ENCODE measurements around the gene EXOC6.
A peak's percentile ranks its signal among the peaks of the same experiment; 100 is the strongest.
"Not testable (repeated sequence)": the region's sequence is repeated elsewhere in the genome, so short reads cannot be mapped to it uniquely, and the experiment has no call there.

The EXOC6 gene

GRCh38 chr10:92891885-92892690, 43.8 kb downstream of the EXOC6 start:
- H3K9ac ChIP-seq (ENCODE audit: low read depth, low read length) = no peak overlapping the region
- H3K36me3 ChIP-seq (ENCODE audit: insufficient read depth, low read depth, low read length) = no peaks in the 10 kb centered on the region
- H3K27ac ChIP-seq (ENCODE audit: low read length) = no peak overlapping the region
- no peaks in the 10 kb centered on the region for H3K9me3 ChIP-seq (ENCODE audit: insufficient read depth, low read depth, low read length)
- no peaks in the 10 kb centered on the region for H3K27me3 ChIP-seq (ENCODE audit: insufficient read depth, low read length)
- no peak overlapping the region for H3K4me3 ChIP-seq (ENCODE audit: low read length)
- peaks cover 31% of the 10 kb centered on the region for H3K4me1 ChIP-seq (ENCODE audit: insufficient read depth, low read length)

GRCh38 chr10:92892691-92893054, 44.4 kb downstream of the EXOC6 start:
- Histone ChIP-seq H3K27ac (ENCODE audit: low read length) (no peak overlapping the region), H3K4me1 (ENCODE audit: insufficient read depth, low read length) (peaks cover 31% of the 10 kb centered on the region), H3K4me3 (ENCODE audit: low read length) (no peak overlapping the region), H3K9ac (ENCODE audit: low read depth, low read length) (no peak overlapping the region), H3K27me3 (ENCODE audit: insufficient read depth, low read length) (no peaks in the 10 kb centered on the region), H3K9me3 (ENCODE audit: insufficient read depth, low read depth, low read length) (no peaks in the 10 kb centered on the region), H3K36me3 (ENCODE audit: insufficient read depth, low read depth, low read length) (no peaks in the 10 kb centered on the region)

- H3K9me3 ChIP-seq (ENCODE audit: insufficient read depth, low read depth, low read length) = no peaks in the 10 kb centered on the region
- H3K27ac ChIP-seq (ENCODE audit: low read length) = peak overlapping the region; percentile 48
- no peaks in the 10 kb centered on the region for H3K27me3 ChIP-seq (ENCODE audit: insufficient read depth, low read length)
- peaks cover 35% of the 10 kb centered on the region for H3K4me1 ChIP-seq (ENCODE audit: insufficient read depth, low read length)
- no peaks in the 10 kb centered on the region for H3K36me3 ChIP-seq (ENCODE audit: insufficient read depth, low read depth, low read length)
- peak overlapping the region; percentile 29; the same call in 1 of the 2 replicates for H3K4me3 ChIP-seq (ENCODE audit: low read length)
- H3K9ac ChIP-seq (ENCODE audit: low read depth, low read length) = peak overlapping the region; percentile 3; the same call in 1 of the 2 replicates
Measured at GRCh38 chr10:92894081-92894655, 45.8 kb downstream of the EXOC6 start.

DNA sequence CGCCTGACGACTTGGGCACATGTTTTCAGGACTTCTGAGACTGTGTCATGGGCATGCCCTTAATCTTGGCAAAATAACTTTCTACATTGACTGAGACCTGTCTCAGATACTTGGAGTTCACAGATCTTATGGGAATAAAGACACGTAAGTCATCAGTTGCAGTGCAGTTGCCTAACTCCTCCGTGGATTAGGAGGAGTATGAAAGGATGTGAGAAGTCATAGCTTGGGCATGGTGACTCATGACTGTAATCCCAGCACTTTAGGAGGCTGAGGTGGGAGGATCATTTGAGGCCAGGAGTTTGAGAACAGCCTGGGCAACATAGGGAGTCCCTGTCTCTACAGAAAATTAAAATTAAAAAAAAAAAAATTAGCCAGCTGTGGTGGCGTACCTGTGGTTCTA, 49.6 kb downstream of the EXOC6 start:
- peaks cover 30% of the 10 kb centered on the region for H3K4me1 ChIP-seq (ENCODE audit: insufficient read depth, low read length)
- H3K36me3 ChIP-seq (ENCODE audit: insufficient read depth, low read depth, low read length) = no peaks in the 10 kb centered on the region
- H3K4me3 ChIP-seq (ENCODE audit: low read length) = no peak overlapping the region
- H3K9me3 ChIP-seq (ENCODE audit: insufficient read depth, low read depth, low read length) = no peaks in the 10 kb centered on the region
- H3K9ac ChIP-seq (ENCODE audit: low read depth, low read length) = no peak overlapping the region
- H3K27ac ChIP-seq (ENCODE audit: low read length) = no peak overlapping the region
- no peaks in the 10 kb centered on the region for H3K27me3 ChIP-seq (ENCODE audit: insufficient read depth, low read length)

DNA sequence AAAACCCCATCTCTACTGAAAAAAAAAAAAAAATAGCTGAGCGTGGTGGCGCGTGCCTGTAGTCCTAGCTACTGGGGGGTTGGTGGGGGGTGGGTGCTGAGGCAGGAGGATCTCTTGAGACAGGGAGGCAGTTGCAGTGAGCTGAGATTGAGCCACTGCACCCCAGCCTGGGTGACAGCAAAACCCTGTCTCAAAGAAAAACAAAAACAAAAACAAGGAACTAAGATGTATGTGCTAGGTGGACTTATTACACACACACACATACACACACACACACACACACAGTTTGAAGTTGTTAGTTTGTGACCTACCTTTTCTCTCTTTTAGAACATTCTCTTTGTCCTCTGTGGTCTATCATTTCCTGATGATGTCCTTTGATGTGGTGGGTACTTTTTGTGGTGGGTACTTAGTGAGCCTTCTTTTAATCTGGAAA, 53.5 kb downstream of the EXOC6 start:
- no peak overlapping the region for H3K9ac ChIP-seq (ENCODE audit: low read depth, low read length)
- H3K36me3 ChIP-seq (ENCODE audit: insufficient read depth, low read depth, low read length) = no peaks in the 10 kb centered on the region
- H3K27ac ChIP-seq (ENCODE audit: low read length) = no peak overlapping the region
- no peak overlapping the region for H3K4me3 ChIP-seq (ENCODE audit: low read length)
- H3K27me3 ChIP-seq (ENCODE audit: insufficient read depth, low read length) = no peaks in the 10 kb centered on the region
- H3K9me3 ChIP-seq (ENCODE audit: insufficient read depth, low read depth, low read length) = 0 out of 2 replicates have a peak, but pooled peaks cover 6% of the 10 kb centered on the region
- peaks cover 4% of the 10 kb centered on the region; the same call in 1 of the 2 replicates for H3K4me1 ChIP-seq (ENCODE audit: insufficient read depth, low read length)

GRCh38 chr10:92903633-92904032, 55.3 kb downstream of the EXOC6 start:
- no peaks in the 10 kb centered on the region for H3K36me3 ChIP-seq (ENCODE audit: insufficient read depth, low read depth, low read length)
- peaks cover 4% of the 10 kb centered on the region; the same call in 1 of the 2 replicates for H3K4me1 ChIP-seq (ENCODE audit: insufficient read depth, low read length)
- H3K9ac ChIP-seq (ENCODE audit: low read depth, low read length) = no peak overlapping the region
- 0 out of 2 replicates have a peak, but pooled peaks cover 6% of the 10 kb centered on the region for H3K9me3 ChIP-seq (ENCODE audit: insufficient read depth, low read depth, low read length)
- no peak overlapping the region for H3K27ac ChIP-seq (ENCODE audit: low read length)
- H3K27me3 ChIP-seq (ENCODE audit: insufficient read depth, low read length) = no peaks in the 10 kb centered on the region
- no peak overlapping the region for H3K4me3 ChIP-seq (ENCODE audit: low read length)

GRCh38 chr10:92907280-92907679, 59.0 kb downstream of the EXOC6 start:
- Histone ChIP-seq H3K36me3 (ENCODE audit: insufficient read depth, low read depth, low read length) (no peaks in the 10 kb centered on the region), H3K27ac (ENCODE audit: low read length) (no peak overlapping the region), H3K27me3 (ENCODE audit: insufficient read depth, low read length) (no peaks in the 10 kb centered on the region), H3K9me3 (ENCODE audit: insufficient read depth, low read depth, low read length) (0 out of 2 replicates have a peak, but pooled peaks cover 6% of the 10 kb centered on the region), H3K4me3 (ENCODE audit: low read length) (no peak overlapping the region), H3K9ac (ENCODE audit: low read depth, low read length) (no peak overlapping the region), H3K4me1 (ENCODE audit: insufficient read depth, low read length) (no peaks in the 10 kb centered on the region)

GRCh38 chr10:92912631-92913030, 64.3 kb downstream of the EXOC6 start:
- peaks cover 11% of the 10 kb centered on the region; the same call in 1 of the 2 replicates for H3K4me1 ChIP-seq (ENCODE audit: insufficient read depth, low read length)
- H3K9me3 ChIP-seq (ENCODE audit: insufficient read depth, low read depth, low read length); H3K4me3 ChIP-seq (ENCODE audit: low read length); H3K9ac ChIP-seq (ENCODE audit: low read depth, low read length); H3K27ac ChIP-seq (ENCODE audit: low read length); H3K36me3 ChIP-seq (ENCODE audit: insufficient read depth, low read depth, low read length); H3K27me3 ChIP-seq (ENCODE audit: insufficient read depth, low read length): not testable (repeated sequence)

- Histone ChIP-seq H3K36me3 (ENCODE audit: insufficient read depth, low read depth, low read length) (no peaks in the 10 kb centered on the region), H3K27ac (ENCODE audit: low read length) (no peak overlapping the region), H3K9me3 (ENCODE audit: insufficient read depth, low read depth, low read length) (no peaks in the 10 kb centered on the region), H3K27me3 (ENCODE audit: insufficient read depth, low read length) (no peaks in the 10 kb centered on the region), H3K4me3 (ENCODE audit: low read length) (no peak overlapping the region), H3K4me1 (ENCODE audit: insufficient read depth, low read length) (peaks cover 11% of the 10 kb centered on the region; the same call in 1 of the 2 replicates), H3K9ac (ENCODE audit: low read depth, low read length) (no peak overlapping the region)
Measured at GRCh38 chr10:92913973-92914372, 65.7 kb downstream of the EXOC6 start.

GRCh38 chr10:92914478-92915325, 66.4 kb downstream of the EXOC6 start:
- H3K9me3 ChIP-seq (ENCODE audit: insufficient read depth, low read depth, low read length) = no peaks in the 10 kb centered on the region
- H3K27ac ChIP-seq (ENCODE audit: low read length) = no peak overlapping the region
- no peaks in the 10 kb centered on the region for H3K36me3 ChIP-seq (ENCODE audit: insufficient read depth, low read depth, low read length)
- H3K4me3 ChIP-seq (ENCODE audit: low read length) = no peak overlapping the region
- no peaks in the 10 kb centered on the region for H3K27me3 ChIP-seq (ENCODE audit: insufficient read depth, low read length)
- peaks cover 11% of the 10 kb centered on the region; the same call in 1 of the 2 replicates for H3K4me1 ChIP-seq (ENCODE audit: insufficient read depth, low read length)
- no peak overlapping the region for H3K9ac ChIP-seq (ENCODE audit: low read depth, low read length)

GRCh38 chr10:92915892-92916291, 67.6 kb downstream of the EXOC6 start:
- H3K27ac ChIP-seq (ENCODE audit: low read length) = no peak overlapping the region
- H3K27me3 ChIP-seq (ENCODE audit: insufficient read depth, low read length) = no peaks in the 10 kb centered on the region
- H3K4me3 ChIP-seq (ENCODE audit: low read length) = peak overlapping the region; percentile 34; the same call in 1 of the 2 replicates
- H3K9me3 ChIP-seq (ENCODE audit: insufficient read depth, low read depth, low read length) = peaks cover 5% of the 10 kb centered on the region; the same call in 1 of the 2 replicates
- no peak overlapping the region for H3K9ac ChIP-seq (ENCODE audit: low read depth, low read length)
- H3K36me3 ChIP-seq (ENCODE audit: insufficient read depth, low read depth, low read length) = no peaks in the 10 kb centered on the region
- peaks cover 11% of the 10 kb centered on the region; the same call in 1 of the 2 replicates for H3K4me1 ChIP-seq (ENCODE audit: insufficient read depth, low read length)

Data from iPS-20b (cell line).